ENCODE data around the gene EREG.
"Not testable (repeated sequence)": the region's sequence is repeated elsewhere in the genome, so short reads cannot be mapped to it uniquely, and the experiment has no call there.

DNA sequence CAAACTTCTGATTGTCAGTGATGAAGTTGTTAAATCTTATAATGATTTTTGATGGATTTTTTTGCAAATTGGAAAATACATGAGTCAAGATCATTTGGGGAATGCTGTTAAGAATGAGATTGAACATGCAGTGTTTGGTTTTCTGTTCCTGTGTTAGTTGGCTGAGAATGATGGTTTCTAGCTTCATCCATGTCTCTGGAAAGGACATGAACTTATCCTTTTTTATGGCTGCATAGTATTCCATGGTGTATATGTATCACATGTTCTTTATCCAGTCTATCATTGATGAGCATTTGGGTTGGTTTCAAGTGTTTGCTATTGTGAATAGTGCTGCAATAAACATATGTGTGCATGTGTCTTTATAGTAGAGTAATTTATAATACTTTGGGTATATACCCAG, 24.5 kb upstream of the EREG start:
- TF ChIP-seq SIRT6 (IDR thresholded peaks at IDR 0.05; ENCODE audit: low read length); TCF12 (IDR thresholded peaks at IDR 0.05; ENCODE audit: low read depth, low read length): not testable (repeated sequence)
- TF ChIP-seq, protein P1, sequence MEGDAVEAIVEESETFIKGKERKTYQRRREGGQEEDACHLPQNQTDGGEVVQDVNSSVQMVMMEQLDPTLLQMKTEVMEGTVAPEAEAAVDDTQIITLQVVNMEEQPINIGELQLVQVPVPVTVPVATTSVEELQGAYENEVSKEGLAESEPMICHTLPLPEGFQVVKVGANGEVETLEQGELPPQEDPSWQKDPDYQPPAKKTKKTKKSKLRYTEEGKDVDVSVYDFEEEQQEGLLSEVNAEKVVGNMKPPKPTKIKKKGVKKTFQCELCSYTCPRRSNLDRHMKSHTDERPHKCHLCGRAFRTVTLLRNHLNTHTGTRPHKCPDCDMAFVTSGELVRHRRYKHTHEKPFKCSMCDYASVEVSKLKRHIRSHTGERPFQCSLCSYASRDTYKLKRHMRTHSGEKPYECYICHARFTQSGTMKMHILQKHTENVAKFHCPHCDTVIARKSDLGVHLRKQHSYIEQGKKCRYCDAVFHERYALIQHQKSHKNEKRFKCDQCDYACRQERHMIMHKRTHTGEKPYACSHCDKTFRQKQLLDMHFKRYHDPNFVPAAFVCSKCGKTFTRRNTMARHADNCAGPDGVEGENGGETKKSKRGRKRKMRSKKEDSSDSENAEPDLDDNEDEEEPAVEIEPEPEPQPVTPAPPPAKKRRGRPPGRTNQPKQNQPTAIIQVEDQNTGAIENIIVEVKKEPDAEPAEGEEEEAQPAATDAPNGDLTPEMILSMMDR (IDR thresholded peaks at IDR 0.05; ENCODE audit: control extremely low read depth in 1 of 3, insufficient read depth in 1 of 3, low read depth in 1 of 3, low read length in 3 of 3): not testable (repeated sequence)
